PFSK-1 (cell line): ENCODE measurements around the gene OVOL3. TPM values are rescaled to one million over a fixed set of nuclear protein-coding genes. Genes with fewer than 3 reads are reported as not detected.

ENCODE experiments used
- FOXP2 ChIP-seq: optimal IDR thresholded peaks from 2 replicates; pipeline ENCODE3; 2011; ENCODE audit warnings: borderline replicate concordance, control low read depth, inconsistent platforms; ENCODE audit not compliant: insufficient read depth; ENCODE audit errors: extremely low read length, extremely low read depth
- POLR2AphosphoS5 ChIP-seq: IDR thresholded peaks from 2 replicates; pipeline ENCODE4 v1.6.1; 2012; ENCODE audit warnings: low read depth, mild to moderate bottlenecking, control low read depth, low read length, moderate library complexity
- REST ChIP-seq, 2 experiments: IDR thresholded peaks; 2 replicates each; pipeline versions ENCODE4 v1.6.1 to v1.8.0; 2011 to 2012; ENCODE audit warnings: low read depth in 2 of 2, low read length in 2 of 2, control low read depth in 1 of 2, inconsistent platforms in 1 of 2, mild to moderate bottlenecking in 1 of 2, moderate library complexity in 1 of 2; ENCODE audit not compliant: insufficient read depth in 1 of 2
- SIN3A ChIP-seq: IDR thresholded peaks from 2 replicates; pipeline ENCODE4 v1.6.1; 2012; ENCODE audit warnings: mild to moderate bottlenecking, low read length, moderate library complexity, borderline replicate concordance; ENCODE audit not compliant: insufficient read depth
- TAF1 ChIP-seq: IDR thresholded peaks from 2 replicates; pipeline ENCODE4 v1.6.1; 2012; ENCODE audit warnings: low read length, control low read depth, borderline replicate concordance; ENCODE audit not compliant: insufficient read depth
- polyA plus RNA-seq: library from polyadenylated mRNA; unstranded; fragments of >200 nt; gene quantifications from one replicate; pipeline ENCODE4 v1.2.1, GENCODE V29; 2012; ENCODE audit warnings: low read depth, missing spikeins; ENCODE audit not compliant: insufficient read length

Gene OVOL3
- 0.56 TPM for polyA plus RNA-seq

- TF ChIP-seq REST (IDR thresholded peaks at IDR 0.05; ENCODE audit: insufficient read depth in 1 of 2, low read depth in 2 of 2, low read length in 2 of 2) (no peak), SIN3A (no peak), TAF1 (no peak), FOXP2 (no peak), POLR2AphosphoS5 (no peak)
These were observed at the start of gene OVOL3 for GRCh38 chr19:36110487-36111199. Gene OVOL3, plus strand, starts transcription at chr19:36111143. Its CDS starts 60 bp downstream, at chr19:36111203.

- TF ChIP-seq POLR2AphosphoS5 (no peak), TAF1 (no peak), SIN3A (no peak), REST (IDR thresholded peaks at IDR 0.05; ENCODE audit: insufficient read depth in 1 of 2, low read depth in 2 of 2, low read length in 2 of 2) (no peak), FOXP2 (no peak)
These were observed 49.6 kb upstream of the OVOL3 start for GRCh38 chr19:36061367-36061766.

DNA sequence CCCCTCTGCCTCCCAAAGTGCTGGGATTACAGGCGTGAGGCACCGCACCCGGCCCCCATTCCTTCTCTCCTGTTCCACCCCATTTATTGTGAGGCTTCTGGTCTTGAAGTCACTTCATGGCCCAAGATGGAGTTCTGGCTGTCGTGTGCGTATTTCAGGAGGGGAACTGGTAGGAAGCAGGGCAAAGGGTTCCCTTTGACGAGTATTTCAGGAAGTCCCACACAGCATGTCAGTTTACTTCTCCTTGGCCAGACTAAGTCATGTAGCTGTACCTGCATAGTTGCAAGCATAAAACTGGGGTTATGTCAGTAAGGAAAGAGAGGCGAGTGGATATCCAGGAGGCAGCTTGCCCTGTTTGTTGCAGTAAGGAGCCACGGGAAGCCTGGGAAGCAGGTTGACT is 46.1 kb upstream of the OVOL3 start:
- TF ChIP-seq SIN3A, result no peak
- no peak for TF ChIP-seq FOXP2
- no peak for TF ChIP-seq POLR2AphosphoS5
- no peak for TF ChIP-seq REST (IDR thresholded peaks at IDR 0.05; ENCODE audit: insufficient read depth in 1 of 2, low read depth in 2 of 2, low read length in 2 of 2)
- no peak for TF ChIP-seq TAF1

DNA sequence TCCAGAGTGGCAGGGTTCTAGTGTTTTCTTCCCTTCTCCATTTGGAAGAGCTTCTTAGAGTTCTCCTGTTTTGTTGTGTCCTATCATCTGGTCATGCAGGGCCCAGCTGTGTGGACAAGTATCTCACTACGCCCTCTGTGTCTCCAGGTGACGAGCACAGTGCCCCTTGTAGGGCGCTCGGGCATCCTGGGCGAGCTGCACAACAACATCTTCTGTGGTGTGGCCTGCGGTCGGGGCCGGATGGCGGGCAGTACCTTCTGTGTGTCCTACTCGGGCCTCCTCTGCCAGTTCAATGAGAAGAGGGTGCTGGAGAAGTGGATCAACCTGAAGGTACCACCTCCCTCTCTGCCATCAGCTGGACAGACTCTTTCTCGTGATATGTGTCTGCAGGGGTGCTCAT is 43.3 kb upstream of the OVOL3 start:
- TF ChIP-seq POLR2AphosphoS5, result no peak
- no peak for TF ChIP-seq SIN3A
- TF ChIP-seq FOXP2, result no peak
- TF ChIP-seq TAF1, result no peak
- TF ChIP-seq REST (IDR thresholded peaks at IDR 0.05; ENCODE audit: insufficient read depth in 1 of 2, low read depth in 2 of 2, low read length in 2 of 2), result no peak

- TF ChIP-seq TAF1 (no peak), REST (IDR thresholded peaks at IDR 0.05; ENCODE audit: insufficient read depth in 1 of 2, low read depth in 2 of 2, low read length in 2 of 2) (no peak), FOXP2 (no peak), POLR2AphosphoS5 (no peak), SIN3A (no peak)
These were observed 38.9 kb upstream of the OVOL3 start for GRCh38 chr19:36072081-36072480.
